BJ (cell line): ENCODE measurements around the gene CALHM1. TPM values are rescaled to one million over a fixed set of nuclear protein-coding genes. Genes with fewer than 3 reads are reported as not detected.

Experiments
- CTCF ChIA-PET: fragments of 350-600 bp; formaldehyde crosslinking; extraction: SDS; loops from one replicate; lab custom pipeline; 2021; ENCODE audit warnings: antibody characterized with exemption, inconsistent platforms; lab: Yijun Ruan, JAX
- POLR2A ChIA-PET: fragments of 300-600 bp; sonication (Branson Sonifier 250); formaldehyde crosslinking; extraction: SDS; loops from one replicate; lab custom pipeline; 2021; ENCODE audit warnings: antibody characterized with exemption; lab: Charles Lee
- DNase-seq: peaks from one replicate; pipeline ENCODE4 v3.0.0-alpha.2; 2011; ENCODE audit warnings: low read depth
- H3K27me3 ChIP-seq: 2 replicates; pipeline ENCODE4 v1.6.0; 2011; ENCODE audit warnings: low read length; ENCODE audit not compliant: control insufficient read depth, insufficient read depth
- H3K36me3 ChIP-seq: 2 replicates; pipeline ENCODE4 v1.5.1; 2011; ENCODE audit warnings: low read length; ENCODE audit not compliant: control insufficient read depth, insufficient read depth
- H3K4me3 ChIP-seq: 2 replicates; pipeline ENCODE4 v1.5.1; 2011; ENCODE audit warnings: low read depth, mild to moderate bottlenecking, control low read depth, low read length
- polyA plus RNA-seq: library from polyadenylated mRNA; depleted of rRNA; stranded (reverse); fragments of >200 nt; gene quantifications from 2 replicates; pipeline ENCODE4 v1.2.3, GENCODE V29; 2011
- TF ChIP-seq, protein P1 (sequence below): IDR thresholded peaks from 2 replicates; pipeline ENCODE4 v1.5.1; 2011; ENCODE audit warnings: low read depth, mild to moderate bottlenecking, control low read depth, inconsistent platforms, low read length, moderate library complexity; ENCODE audit not compliant: insufficient read depth

Gene CALHM1
- polyA plus RNA-seq, 1 experiment: not detected

DNA sequence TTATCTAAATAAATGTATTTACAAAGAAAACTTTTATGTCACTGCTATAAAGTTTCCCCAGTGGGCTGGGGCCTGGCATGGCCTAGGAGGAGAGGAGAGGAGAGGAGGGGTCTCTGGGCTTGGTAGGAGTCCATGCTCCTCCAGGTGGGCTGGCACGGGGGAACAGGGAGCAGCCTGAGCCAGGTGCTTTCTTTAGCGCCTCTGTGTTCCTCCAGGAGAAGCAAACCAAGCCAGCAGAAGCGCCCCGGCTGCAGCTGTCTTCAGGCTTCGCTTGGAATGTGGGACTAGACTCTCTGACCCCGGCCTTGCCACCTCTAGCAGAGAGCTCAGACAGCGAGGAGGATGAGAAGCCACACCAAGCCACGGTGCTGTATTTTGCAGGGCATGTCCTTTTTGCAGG lies 17.1 kb downstream of the CALHM1 start:
- ChIA-PET POLR2A (no interaction called here), CTCF (no interaction called here)
- TF ChIP-seq, protein P1, sequence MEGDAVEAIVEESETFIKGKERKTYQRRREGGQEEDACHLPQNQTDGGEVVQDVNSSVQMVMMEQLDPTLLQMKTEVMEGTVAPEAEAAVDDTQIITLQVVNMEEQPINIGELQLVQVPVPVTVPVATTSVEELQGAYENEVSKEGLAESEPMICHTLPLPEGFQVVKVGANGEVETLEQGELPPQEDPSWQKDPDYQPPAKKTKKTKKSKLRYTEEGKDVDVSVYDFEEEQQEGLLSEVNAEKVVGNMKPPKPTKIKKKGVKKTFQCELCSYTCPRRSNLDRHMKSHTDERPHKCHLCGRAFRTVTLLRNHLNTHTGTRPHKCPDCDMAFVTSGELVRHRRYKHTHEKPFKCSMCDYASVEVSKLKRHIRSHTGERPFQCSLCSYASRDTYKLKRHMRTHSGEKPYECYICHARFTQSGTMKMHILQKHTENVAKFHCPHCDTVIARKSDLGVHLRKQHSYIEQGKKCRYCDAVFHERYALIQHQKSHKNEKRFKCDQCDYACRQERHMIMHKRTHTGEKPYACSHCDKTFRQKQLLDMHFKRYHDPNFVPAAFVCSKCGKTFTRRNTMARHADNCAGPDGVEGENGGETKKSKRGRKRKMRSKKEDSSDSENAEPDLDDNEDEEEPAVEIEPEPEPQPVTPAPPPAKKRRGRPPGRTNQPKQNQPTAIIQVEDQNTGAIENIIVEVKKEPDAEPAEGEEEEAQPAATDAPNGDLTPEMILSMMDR: no peak
- Histone ChIP-seq H3K27me3 (no peaks in the 10 kb centered on the region), H3K4me3 (no peak overlapping the region), H3K36me3 (peaks cover 56% of the 10 kb centered on the region)
- DNase-seq: no peak

DNA sequence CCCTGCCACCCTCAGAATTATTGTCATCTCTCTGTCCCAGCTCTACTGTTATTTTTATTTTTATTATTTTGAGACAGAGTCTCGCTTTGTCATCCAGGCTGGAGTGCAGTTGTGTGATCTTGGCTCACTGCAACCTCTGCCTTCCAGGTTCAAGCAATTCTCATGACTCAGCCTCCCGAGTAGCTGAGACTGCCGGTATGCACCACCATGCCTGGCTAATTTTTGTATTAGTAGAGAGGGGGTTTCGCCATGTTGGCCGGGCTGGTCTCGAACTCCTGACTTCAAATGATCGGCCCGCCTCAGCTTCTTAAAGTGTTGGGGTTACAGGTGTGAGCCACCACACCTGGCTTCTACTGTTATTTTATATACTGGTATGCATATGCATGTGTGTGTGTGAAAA lies 17.5 kb downstream of the CALHM1 start:
- Histone ChIP-seq H3K4me3 (no peak overlapping the region), H3K27me3 (no peaks in the 10 kb centered on the region), H3K36me3 (peaks cover 56% of the 10 kb centered on the region)
- POLR2A ChIA-PET: no interaction called here
- TF ChIP-seq, protein P1: no peak
- DNase-seq: no peak
- CTCF ChIA-PET: no interaction called here

DNA sequence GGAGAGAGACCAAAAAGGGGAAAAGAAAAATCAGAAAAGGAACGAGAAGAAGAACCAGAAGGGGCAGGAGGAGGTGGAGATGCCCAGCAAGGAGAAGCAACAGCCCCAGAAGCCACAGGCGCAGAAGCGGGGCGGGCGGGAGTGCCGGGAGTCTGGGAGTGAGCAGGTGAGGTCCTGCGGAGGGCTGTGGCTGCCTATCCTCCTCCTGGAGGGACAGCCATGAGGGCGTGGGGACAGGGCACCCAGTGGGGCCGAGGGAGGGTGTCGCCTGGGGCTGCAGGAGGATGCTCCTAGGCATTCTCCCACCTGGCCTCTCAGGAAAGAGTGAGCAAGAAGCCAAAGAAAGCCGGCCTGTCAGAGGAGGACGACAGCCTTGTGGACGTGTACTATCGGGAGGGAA lies 18.3 kb downstream of the CALHM1 start:
- Histone ChIP-seq H3K4me3 (no peak overlapping the region), H3K27me3 (no peaks in the 10 kb centered on the region), H3K36me3 (peaks cover 51% of the 10 kb centered on the region)
- DNase-seq: no peak
- POLR2A ChIA-PET: no interaction called here
- CTCF ChIA-PET: no interaction called here
- TF ChIP-seq, protein P1: no peak

DNA sequence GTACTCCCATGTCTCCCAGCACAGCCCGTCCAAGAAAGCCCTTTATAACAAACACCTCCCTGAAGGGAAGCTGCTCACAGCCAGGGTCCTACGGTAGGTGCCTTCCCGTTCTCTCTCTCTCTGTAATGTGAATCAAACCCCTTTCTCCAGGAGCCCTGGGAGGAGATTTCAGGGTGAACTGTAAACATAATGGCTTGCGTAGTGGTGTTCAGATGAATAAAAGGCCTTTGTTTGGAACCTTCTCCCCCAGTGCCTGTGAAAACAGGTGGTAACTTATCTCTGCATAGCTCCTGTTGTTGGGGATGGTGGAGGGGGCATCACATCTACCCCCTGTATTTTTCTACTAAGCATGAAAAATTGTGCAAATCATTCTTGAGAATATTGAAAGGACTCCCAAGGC lies 18.9 kb downstream of the CALHM1 start:
- TF ChIP-seq, protein P1: no peak
- no peak for DNase-seq
- H3K4me3 ChIP-seq: no peak overlapping the region
- H3K27me3 ChIP-seq: no peaks in the 10 kb centered on the region
- ChIA-PET CTCF (no interaction called here), POLR2A (no interaction called here)
- H3K36me3 ChIP-seq: peaks cover 48% of the 10 kb centered on the region

DNA sequence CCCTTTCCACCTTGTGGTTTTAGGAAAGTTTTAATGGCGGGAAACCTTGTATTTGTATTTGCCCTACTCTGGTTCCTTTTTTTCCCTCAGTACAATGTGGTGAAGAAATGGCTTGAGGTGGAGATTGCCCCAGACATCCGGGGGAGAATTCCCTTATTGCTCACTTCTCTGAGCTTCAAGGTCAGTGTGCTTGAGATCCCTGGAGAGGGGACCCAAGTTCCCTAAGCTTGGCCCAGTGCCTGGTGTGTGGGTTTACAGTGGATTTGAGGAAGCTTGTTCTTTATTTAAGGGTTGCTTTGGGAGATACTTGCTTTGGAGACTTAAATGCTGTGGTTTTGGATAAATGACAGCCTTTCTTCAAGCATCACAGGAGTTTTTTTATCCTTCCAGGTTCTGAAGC lies 24.8 kb downstream of the CALHM1 start:
- TF ChIP-seq, protein P1: no peak
- no peak overlapping the region for H3K4me3 ChIP-seq
- ChIA-PET CTCF (interaction anchor here (0.9 to 1.4 kb wide), 3 partner anchors 10 to 52 kb away, joined by 3 to 5 read pairs (median 4); no protein-coding TSS in a partner anchor), POLR2A (no interaction called here)
- DNase-seq: no peak
- H3K36me3 ChIP-seq: peaks cover 18% of the 10 kb centered on the region
- no peaks in the 10 kb centered on the region for H3K27me3 ChIP-seq
